IMR-90 (cell line): ENCODE data around the gene SESN3. TPM values are rescaled to one million over a fixed set of nuclear protein-coding genes. Genes with fewer than 3 reads are reported as not detected.

Experiments used
- ATAC-seq: fragments of 200-7000 bp; cut with Tn5 transposase; 2 replicates; pipeline ENCODE4 v1.9.1; 2020; ENCODE audit warnings: low read depth, mild to moderate bottlenecking, moderate library complexity
- BruUV-seq: library from RNA; stranded (reverse); fragments of 400-500 nt; replicated peaks from 2 replicates; lab custom pipeline; 2021; lab: Mats Ljungman, UMichigan
- CTCF ChIA-PET: fragments of 300-600 bp; formaldehyde crosslinking; extraction: SDS; loops from one replicate; lab custom pipeline; 2021; ENCODE audit warnings: antibody characterized with exemption; lab: Yijun Ruan, JAX
- POLR2A ChIA-PET: fragments of 300-600 bp; sonication (Branson Sonifier 250); formaldehyde crosslinking; loops from one replicate; lab custom pipeline; 2022; ENCODE audit warnings: antibody characterized with exemption; ENCODE audit not compliant: unreplicated experiment; lab: Charles Lee
- DNase-seq: peaks from one replicate; pipeline ENCODE4 v3.0.0; 2013
- H2AFZ ChIP-seq: replicated peaks from 2 replicates; pipeline ENCODE3; 2013; ENCODE audit warnings: low read length, mild to moderate bottlenecking; ENCODE audit not compliant: poor library complexity
- H2AK5ac ChIP-seq: 2 replicates; pipeline ENCODE4 v1.6.1; 2013; ENCODE audit warnings: low read depth, low read length, inconsistent platforms
- H2AK9ac ChIP-seq: replicated peaks from 2 replicates; pipeline ENCODE3; 2013; ENCODE audit warnings: mild to moderate bottlenecking, low read depth, low read length, moderate library complexity; ENCODE audit not compliant: poor library complexity
- H2BK120ac ChIP-seq: 2 replicates; pipeline ENCODE4 v1.6.1; 2013; ENCODE audit warnings: low read depth, low read length, inconsistent platforms
- H2BK15ac ChIP-seq: 3 replicates; pipeline ENCODE4 v1.6.1; 2013; ENCODE audit warnings: low read depth, low read length, inconsistent platforms
- H2BK20ac ChIP-seq: 2 replicates; pipeline ENCODE4 v1.6.1; 2013; ENCODE audit warnings: low read depth, mild to moderate bottlenecking, inconsistent platforms, low read length, moderate library complexity
- H2BK5ac ChIP-seq: 2 replicates; pipeline ENCODE4 v1.6.1; 2013; ENCODE audit warnings: mild to moderate bottlenecking, low read depth, low read length, inconsistent platforms; ENCODE audit not compliant: poor library complexity, severe bottlenecking
- H3K14ac ChIP-seq: replicated peaks from 2 replicates; pipeline ENCODE4 v1.6.1; 2013; ENCODE audit warnings: low read depth, low read length, inconsistent platforms
- H3K18ac ChIP-seq: 2 replicates; pipeline ENCODE4 v1.6.1; 2013; ENCODE audit warnings: low read depth, low read length, control low read depth
- H3K23ac ChIP-seq: 2 replicates; pipeline ENCODE4 v1.6.1; 2013; ENCODE audit warnings: low read depth, low read length, inconsistent platforms
- H3K27ac ChIP-seq: 2 replicates; pipeline ENCODE4 v1.5.1; 2013; ENCODE audit warnings: mild to moderate bottlenecking, control low read depth, low read length; ENCODE audit not compliant: insufficient read depth
- H3K27me3 ChIP-seq: 2 replicates; pipeline ENCODE4 v1.6.1; 2013; ENCODE audit warnings: low read length; ENCODE audit not compliant: control insufficient read depth, insufficient read depth
- H3K36me3 ChIP-seq: 2 replicates; pipeline ENCODE4 v1.6.1; 2013; ENCODE audit warnings: low read length, mixed read lengths; ENCODE audit not compliant: control insufficient read depth, insufficient read depth
- H3K4ac ChIP-seq: 2 replicates; pipeline ENCODE4 v1.6.1; 2013; ENCODE audit warnings: low read depth, low read length, inconsistent platforms
- H3K4me1 ChIP-seq: 2 replicates; pipeline ENCODE4 v1.6.1; 2013; ENCODE audit warnings: low read length, mixed read lengths; ENCODE audit not compliant: control insufficient read depth, insufficient read depth
- H3K4me2 ChIP-seq: 2 replicates; pipeline ENCODE4 v1.6.1; 2013; ENCODE audit warnings: low read depth, mild to moderate bottlenecking, control low read depth, low read length, moderate library complexity
- H3K4me3 ChIP-seq: 2 replicates; pipeline ENCODE4 v1.5.1; 2013; ENCODE audit warnings: low read depth, mild to moderate bottlenecking, control low read depth, low read length, moderate library complexity; ENCODE audit not compliant: insufficient read depth
- H3K56ac ChIP-seq: 2 replicates; pipeline ENCODE4 v1.6.1; 2013; ENCODE audit warnings: low read length, inconsistent platforms; ENCODE audit not compliant: insufficient read depth; ENCODE audit errors: extremely low read depth
- H3K79me1 ChIP-seq, 2 experiments: 2 replicates each; pipeline ENCODE4 v1.6.1; 2013; ENCODE audit warnings: low read length in 2 of 2, inconsistent platforms in 1 of 2, low read depth in 1 of 2
- H3K9ac ChIP-seq: 2 replicates; pipeline ENCODE4 v1.6.1; 2013; ENCODE audit warnings: low read depth, low read length, control low read depth
- H3K9me1 ChIP-seq: 2 replicates; pipeline ENCODE4 v1.6.1; 2013; ENCODE audit warnings: low read length, inconsistent platforms; ENCODE audit not compliant: insufficient read depth
- H3K9me3 ChIP-seq: 2 replicates; pipeline ENCODE4 v1.6.1; 2013; ENCODE audit warnings: low read length; ENCODE audit not compliant: control insufficient read depth, insufficient read depth
- H4K20me1 ChIP-seq: 2 replicates; pipeline ENCODE4 v1.6.1; 2013; ENCODE audit warnings: low read length, inconsistent platforms; ENCODE audit not compliant: insufficient read depth
- H4K5ac ChIP-seq: 2 replicates; pipeline ENCODE4 v1.6.1; 2013; ENCODE audit warnings: mild to moderate bottlenecking, low read depth, low read length, control low read depth
- H4K8ac ChIP-seq, 2 experiments: 2 replicates each; pipeline ENCODE4 v1.6.1; 2013; ENCODE audit warnings: low read depth in 2 of 2, low read length in 2 of 2, control low read depth in 1 of 2, inconsistent platforms in 1 of 2
- H4K91ac ChIP-seq: 2 replicates; pipeline ENCODE4 v1.6.1; 2013; ENCODE audit warnings: low read depth, low read length, inconsistent platforms; ENCODE audit not compliant: insufficient read depth
- BHLHE40 ChIP-seq: fragments of 150-350 bp; IDR thresholded peaks from 2 replicates; pipeline ENCODE4 v1.6.1; 2016; ENCODE audit warnings: mild to moderate bottlenecking, low read depth, low read length
- CHD1 ChIP-seq: IDR thresholded peaks from 2 replicates; pipeline ENCODE4 v1.6.1; 2012; ENCODE audit warnings: low read depth, low read length, improper control_type of control experiment
- ELK1 ChIP-seq: fragments of 150-350 bp; IDR thresholded peaks from 2 replicates; pipeline ENCODE4 v1.6.1; 2016; ENCODE audit warnings: low read depth, mild to moderate bottlenecking, low read length, moderate library complexity, borderline replicate concordance
- FOS ChIP-seq: fragments of 150-350 bp; IDR thresholded peaks from 2 replicates; pipeline ENCODE4 v1.6.1; 2016; ENCODE audit warnings: low read depth, low read length
- MAFK ChIP-seq: IDR thresholded peaks from 2 replicates; pipeline ENCODE4 v1.6.1; 2012; ENCODE audit warnings: low read depth, low read length, improper control_type of control experiment
- MAZ ChIP-seq: IDR thresholded peaks from 2 replicates; pipeline ENCODE4 v1.6.1; 2012; ENCODE audit warnings: low read depth, mild to moderate bottlenecking, low read length, improper control_type of control experiment, moderate library complexity, borderline replicate concordance
- MXI1 ChIP-seq: IDR thresholded peaks from 2 replicates; pipeline ENCODE4 v1.6.1; 2012; ENCODE audit warnings: low read depth, mild to moderate bottlenecking, low read length, moderate library complexity, borderline replicate concordance
- POLR2A ChIP-seq: IDR thresholded peaks from 2 replicates; pipeline ENCODE4 v1.6.1; 2012; ENCODE audit warnings: mild to moderate bottlenecking, low read depth, low read length
- RFX5 ChIP-seq: IDR thresholded peaks from 2 replicates; pipeline ENCODE4 v1.8.0; 2012; ENCODE audit warnings: low read depth, mild to moderate bottlenecking, low read length, moderate library complexity
- SMC3 ChIP-seq: fragments of 150-350 bp; IDR thresholded peaks from 2 replicates; pipeline ENCODE4 v1.6.1; 2016; ENCODE audit warnings: low read depth, mild to moderate bottlenecking, antibody characterized with exemption, low read length, moderate library complexity
- WGBS, 2 experiments: methylation state at CpG; one replicate each; pipeline versions ENCODE4 v1.1.5 to v1.1.7; 2013; ENCODE audit warnings: missing lambda C conversion rate in 2 of 2; ENCODE audit not compliant: insufficient read length in 1 of 2; ENCODE audit errors: extremely low coverage in 2 of 2; 5-methylcytosine and 5-hydroxymethylcytosine counted together
- dilution Hi-C: fragments of 300-500 bp; cut with HindIII; formaldehyde crosslinking; loops from one replicate; pipeline ENCODE4 v1.14.3; 2018; ENCODE audit warnings: low sequenced_read_pairs; ENCODE audit not compliant: unreplicated experiment
- in situ Hi-C: fragments of 300-500 bp; cut with MboI; formaldehyde crosslinking; loops from 3 replicates; pipeline ENCODE4 v1.14.3; 2019; ENCODE audit warnings: low sequenced_read_pairs, inconsistent platforms, mixed read lengths
- intact Hi-C: fragments of 100-400 bp; cut with micrococcal nuclease; formaldehyde crosslinking; loops from 2 replicates; pipeline ENCODE4 v1.10.0; 2022
- polyA plus RNA-seq, 3 experiments: library from polyadenylated mRNA; depleted of rRNA; stranded (reverse); fragments of >200 nt; gene quantifications; 2 replicates each; pipeline ENCODE4 v1.2.3, GENCODE V29; 2012; ENCODE audit warnings: low replicate concordance in 1 of 3
- total RNA-seq: library from RNA; depleted of rRNA; stranded (reverse); fragments of >200 nt; gene quantifications from 2 replicates; pipeline ENCODE4 v1.2.3, GENCODE V29; 2012
- TF ChIP-seq, protein P1 (sequence below): fragments of 150-350 bp; IDR thresholded peaks from 2 replicates; pipeline ENCODE4 v1.6.1; 2017; ENCODE audit warnings: mild to moderate bottlenecking, antibody characterized with exemption, low read length, low read depth

SESN3 gene
- total and polyA plus RNA-seq, 2 of the 4 experiments (the other 2 are of a cell fraction) = 2.0 to 7.7 TPM

DNA sequence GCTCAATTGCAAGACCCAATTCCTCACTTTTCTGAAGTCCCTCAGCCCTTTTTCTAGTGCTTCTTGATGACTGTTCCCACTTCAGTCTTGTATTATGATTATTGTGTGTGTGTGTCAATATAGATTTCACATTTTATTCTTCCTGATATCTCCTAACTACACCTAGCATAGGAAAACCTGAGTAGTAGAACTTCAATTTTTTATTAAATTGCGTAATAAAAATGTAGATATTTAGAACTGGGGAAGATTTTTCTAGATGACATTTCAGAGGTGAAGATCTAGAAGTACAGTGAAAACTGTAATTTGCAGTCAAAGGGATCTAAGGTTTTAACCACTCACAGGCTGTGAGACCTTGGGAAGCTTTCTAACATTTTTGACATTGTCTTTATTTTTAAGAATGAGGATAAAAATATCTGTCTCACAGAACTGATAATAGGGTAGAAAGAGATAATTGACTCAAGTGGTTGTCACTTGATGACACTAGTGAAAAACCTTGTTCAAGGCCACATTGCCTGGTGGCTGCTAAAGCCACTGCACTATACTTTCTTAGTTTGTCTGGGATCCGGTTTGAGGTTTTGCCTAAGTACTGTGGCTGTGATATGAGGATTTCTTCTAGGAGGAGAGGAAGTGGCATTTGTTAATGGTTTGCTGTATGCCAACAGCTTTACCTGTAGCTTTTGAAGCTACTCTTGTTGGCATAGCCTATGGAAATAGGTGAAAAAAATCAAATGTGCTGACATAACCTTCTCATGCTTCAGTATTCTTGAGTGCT, 32.2 kb upstream of the SESN3 start:
- H3K14ac ChIP-seq = no peak overlapping the region
- no peaks in the 10 kb centered on the region for H3K79me1 ChIP-seq
- H4K5ac ChIP-seq = no peak overlapping the region
- H4K8ac ChIP-seq = no peak overlapping the region
- H3K23ac ChIP-seq = no peak overlapping the region
- dilution Hi-C loops (no loop called here), intact Hi-C loops (no loop called here), in situ Hi-C loops (no loop called here)
- no peak overlapping the region for H2AK5ac ChIP-seq
- DNase-seq (no peak), ATAC-seq (no peak)
- TF ChIP-seq BHLHE40 (no peak), POLR2A (no peak), MAZ (no peak), MXI1 (no peak), RFX5 (no peak), ELK1 (no peak), CHD1 (no peak), SMC3 (no peak), FOS (no peak), MAFK (no peak)
- TF ChIP-seq, protein P1, sequence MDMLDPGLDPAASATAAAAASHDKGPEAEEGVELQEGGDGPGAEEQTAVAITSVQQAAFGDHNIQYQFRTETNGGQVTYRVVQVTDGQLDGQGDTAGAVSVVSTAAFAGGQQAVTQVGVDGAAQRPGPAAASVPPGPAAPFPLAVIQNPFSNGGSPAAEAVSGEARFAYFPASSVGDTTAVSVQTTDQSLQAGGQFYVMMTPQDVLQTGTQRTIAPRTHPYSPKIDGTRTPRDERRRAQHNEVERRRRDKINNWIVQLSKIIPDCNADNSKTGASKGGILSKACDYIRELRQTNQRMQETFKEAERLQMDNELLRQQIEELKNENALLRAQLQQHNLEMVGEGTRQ = no peak
- CTCF ChIA-PET = no interaction called here
- no peak overlapping the region for H2BK120ac ChIP-seq
- no peak overlapping the region for H3K4me2 ChIP-seq
- no peak overlapping the region for H3K4me3 ChIP-seq
- H2BK15ac ChIP-seq = no peak overlapping the region
- no peaks in the 10 kb centered on the region for H3K4me1 ChIP-seq
- H3K27ac ChIP-seq = no peak overlapping the region
- no peak overlapping the region for H3K18ac ChIP-seq
- WGBS, 2 experiments = no CpG with 5 or more reads among the region's 2 CpGs
- H4K20me1 ChIP-seq = no peaks in the 10 kb centered on the region
- no peaks in the 10 kb centered on the region; the same call in 1 of the 2 replicates for H3K27me3 ChIP-seq
- H4K91ac ChIP-seq = no peak overlapping the region
- no TSS peak for BruUV-seq
- H3K4ac ChIP-seq = no peak overlapping the region
- no peaks in the 10 kb centered on the region for H3K9me1 ChIP-seq
- H3K56ac ChIP-seq = no peak overlapping the region
- H3K36me3 ChIP-seq = no peaks in the 10 kb centered on the region
- no peak overlapping the region for H3K9ac ChIP-seq
- H2AFZ ChIP-seq = no peak overlapping the region
- no peak overlapping the region for H2BK20ac ChIP-seq
- H2BK5ac ChIP-seq = no peak overlapping the region
- POLR2A ChIA-PET = no interaction called here
- H2AK9ac ChIP-seq = no peak overlapping the region
- H3K9me3 ChIP-seq = no peaks in the 10 kb centered on the region
